ENCODE results near the gene GAS2L2. TPM values are rescaled to one million over a fixed set of nuclear protein-coding genes. Genes with fewer than 3 reads are reported as not detected.

Gene GAS2L2
- total and polyA plus RNA-seq, 2 of the 8 experiments (the other 6 are each of a cell fraction or from before 2014, with no cell fraction given) = 0.09 to 0.13 TPM

DNA sequence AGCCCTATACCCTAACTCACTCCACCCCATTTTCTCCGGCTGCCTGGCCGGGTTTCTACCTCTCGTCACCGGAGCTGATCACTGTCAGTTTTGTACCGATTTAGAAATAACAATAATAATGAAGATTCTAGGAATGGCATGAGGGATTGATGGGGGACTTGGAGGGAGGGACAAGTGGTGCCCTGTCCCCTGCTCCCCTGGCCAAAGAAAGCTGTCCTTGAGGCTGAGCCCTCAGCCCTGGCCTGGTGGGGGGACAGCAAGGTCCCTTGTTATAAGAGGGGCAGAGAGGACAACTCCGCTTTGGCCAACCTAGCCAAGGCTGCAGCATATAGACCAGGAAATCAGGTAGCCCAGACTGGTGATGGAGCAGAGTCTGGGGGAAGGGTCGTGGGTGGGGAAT lies 10.5 kb downstream of the GAS2L2 start:
- POLR2A ChIA-PET (ENCODE audit: partially characterized antibody) = interaction anchor here (1.0 kb wide), 1 partner anchor 163 kb away, joined by 3 read pairs; no protein-coding TSS in a partner anchor
- Histone ChIP-seq H2AK5ac (ENCODE audit: low read depth, low read length) (no peak overlapping the region), H3K27me3 (replicated peaks in 1 of 4; ENCODE audit: control insufficient read depth in 3 of 4, extremely low read depth in 1 of 4, insufficient read depth in 3 of 4, low read length in 3 of 4) (peaks cover 11 to 39% (median 34%) of the 10 kb centered on the region in 4 experiments)

More for the DNA sequence above, 10.5 kb downstream of the GAS2L2 start:
- Histone ChIP-seq H3K79me1 (ENCODE audit: low read depth, low read length) (no peaks in the 10 kb centered on the region; the same call in 1 of the 2 replicates), H3K79me2 (ENCODE audit: control insufficient read depth in 1 of 2, insufficient read depth in 2 of 2, low read length in 2 of 2) (no peaks in the 10 kb centered on the region), H3K27ac (ENCODE audit: low read depth, low read length) (no peak overlapping the region), H4K5ac (ENCODE audit: insufficient read length, low read depth, low read length) (no peak overlapping the region), H3K56ac (replicated peaks; ENCODE audit: insufficient read length, low read depth, low read length) (no peak overlapping the region), H4K91ac (replicated peaks; ENCODE audit: insufficient read length, low read length) (no peak overlapping the region), H4K8ac (ENCODE audit: extremely low read depth, insufficient read depth, low read length) (no peak overlapping the region), H3K4ac (replicated peaks; ENCODE audit: insufficient read length, low read depth, low read length) (no peak overlapping the region), H2AFZ (ENCODE audit: low read length) (no peak overlapping the region), H2BK5ac (ENCODE audit: low read depth, low read length) (no peak overlapping the region), H2BK15ac (ENCODE audit: low read length) (no peak overlapping the region), H3K36me3 (ENCODE audit: control insufficient read depth in 2 of 4, insufficient read depth in 4 of 4, low read length in 3 of 4) (peaks cover 0 to 8% (median 0%) of the 10 kb centered on the region in 4 experiments; a peak in 1 of 8 replicates), H3K9ac (replicated peaks in 1 of 4; ENCODE audit: extremely low read depth in 1 of 4, low read depth in 3 of 4, low read length in 3 of 4) (no peak overlapping the region), H3K23ac (ENCODE audit: insufficient read length) (no peak overlapping the region), H4K20me1 (replicated peaks in 1 of 2; ENCODE audit: control insufficient read depth in 1 of 2, insufficient read depth in 2 of 2, low read length in 2 of 2) (peaks cover 0 to 14% of the 10 kb centered on the region in 2 experiments), H3K9me3 (ENCODE audit: insufficient read depth in 2 of 2, low read depth in 1 of 2, low read length in 1 of 2) (peaks cover 8 to 11% of the 10 kb centered on the region in 2 experiments; a peak in 2 of 4 replicates), H2BK12ac (ENCODE audit: low read depth, low read length) (no peak overlapping the region), H2BK20ac (ENCODE audit: low read length) (no peak overlapping the region), H3K4me2 (ENCODE audit: insufficient read depth in 1 of 2, low read depth in 2 of 2, low read length in 2 of 2) (no peak overlapping the region), H3K14ac (ENCODE audit: insufficient read length) (no peak overlapping the region), H3K23me2 (ENCODE audit: low read depth, low read length) (peaks cover 5% of the 10 kb centered on the region; the same call in 1 of the 2 replicates), H3K4me3 (ENCODE audit: extremely low read depth in 1 of 4, insufficient read depth in 2 of 4, low read depth in 3 of 4, low read length in 4 of 4) (no peak overlapping the region), H2BK120ac (replicated peaks; ENCODE audit: low read depth, low read length) (no peak overlapping the region), H3K4me1 (replicated peaks in 1 of 4; ENCODE audit: control insufficient read depth in 3 of 4, insufficient read depth in 4 of 4, low read length in 3 of 4) (peaks cover 0 to 9% (median 0%) of the 10 kb centered on the region in 4 experiments; a peak in 4 of 7 replicates), H3K18ac (ENCODE audit: extremely low read depth, low read length) (no peak overlapping the region)
- 80% methylated on average over 7 of the region's 7 CpGs; no CpG with 5 or more reads in 1 of the 2 experiments for WGBS, 2 experiments (ENCODE audit: extremely low coverage in 1 of 2, insufficient coverage in 1 of 2, insufficient read length in 1 of 2, insufficient replicate concordance in 2 of 2, low coverage in 1 of 2, low lambda C conversion rate in 2 of 2, missing lambda C conversion rate in 1 of 2)
- TF ChIP-seq EP300 (IDR thresholded peaks at IDR 0.05; ENCODE audit: borderline replicate concordance in 1 of 2, low read depth in 2 of 2, low read length in 2 of 2) = no peak
- no peak for TF ChIP-seq SIX5 (IDR thresholded peaks at IDR 0.05; ENCODE audit: low read depth, low read length)
- TF ChIP-seq TBP (IDR thresholded peaks at IDR 0.05; ENCODE audit: low read depth, low read length) = no peak
- no peak for TF ChIP-seq POLR2A (IDR thresholded peaks at IDR 0.05; ENCODE audit: control extremely low read depth in 1 of 2, low read depth in 2 of 2, low read length in 2 of 2)
- TF ChIP-seq CBX5 (IDR thresholded peaks at IDR 0.05; ENCODE audit: low read depth, low read length) = no peak
- no peak for TF ChIP-seq NANOG (IDR thresholded peaks at IDR 0.05; ENCODE audit: insufficient read depth, low read depth, low read length, poor library complexity, severe bottlenecking)
- TF ChIP-seq EZH2 (IDR thresholded peaks at IDR 0.05; ENCODE audit: low read depth, low read length, severe bottlenecking) = no peak
- TF ChIP-seq YY1 (IDR thresholded peaks at IDR 0.05; ENCODE audit: low read depth, low read length) = no peak
- TF ChIP-seq KDM4A (IDR thresholded peaks at IDR 0.05; ENCODE audit: low read depth, low read length, severe bottlenecking) = no peak
- TF ChIP-seq SRF (IDR thresholded peaks at IDR 0.05; ENCODE audit: low read depth, low read length) = no peak
- no peak for DNase-seq (ENCODE audit: low read depth in 1 of 2, low spot score in 2 of 2)
- no peak for FAIRE-seq
- CTCF ChIA-PET (ENCODE audit: partially characterized antibody) = interaction anchor here (1.4 kb wide), 1 partner anchor 12 kb away, joined by 5 read pairs; no protein-coding TSS in a partner anchor
